C4-2B (cell line): ENCODE data around the gene GRIP1.

ENCODE experiments used
- H3K27ac ChIP-seq: fragments of 450-650 bp; 2 replicates; pipeline ENCODE4 v1.5.1; 2017
- CTCF ChIP-seq: fragments of 450-650 bp; conservative IDR thresholded peaks from 2 replicates; pipeline ENCODE4 v1.5.1; 2017; ENCODE audit warnings: mild to moderate bottlenecking
- ZFX ChIP-seq: fragments of 450-650 bp; IDR thresholded peaks from 2 replicates; pipeline ENCODE4 v1.6.1; 2017

GRIP1 gene

DNA sequence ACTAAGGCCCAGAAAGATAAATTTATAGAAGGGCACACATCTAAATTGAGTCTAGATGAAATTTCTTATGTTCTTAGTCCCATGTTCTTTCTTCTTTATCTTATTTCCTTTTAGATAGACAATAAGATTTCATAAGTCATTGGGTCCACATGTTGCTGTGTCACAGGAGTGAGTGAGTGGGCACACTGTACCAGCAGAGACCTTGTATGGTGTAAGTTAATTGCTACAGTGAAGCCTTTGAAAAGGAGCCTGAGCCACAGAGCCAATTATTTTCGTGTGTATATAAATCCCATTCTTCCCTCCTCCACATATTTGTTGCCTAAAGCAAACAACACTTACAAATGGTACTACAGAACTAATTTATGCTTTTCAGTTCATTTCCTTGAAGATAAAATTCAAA is 79.1 kb downstream of the GRIP1 start:
- TF ChIP-seq ZFX (no peak), CTCF (no peak)
- no peak overlapping the region for H3K27ac ChIP-seq

DNA sequence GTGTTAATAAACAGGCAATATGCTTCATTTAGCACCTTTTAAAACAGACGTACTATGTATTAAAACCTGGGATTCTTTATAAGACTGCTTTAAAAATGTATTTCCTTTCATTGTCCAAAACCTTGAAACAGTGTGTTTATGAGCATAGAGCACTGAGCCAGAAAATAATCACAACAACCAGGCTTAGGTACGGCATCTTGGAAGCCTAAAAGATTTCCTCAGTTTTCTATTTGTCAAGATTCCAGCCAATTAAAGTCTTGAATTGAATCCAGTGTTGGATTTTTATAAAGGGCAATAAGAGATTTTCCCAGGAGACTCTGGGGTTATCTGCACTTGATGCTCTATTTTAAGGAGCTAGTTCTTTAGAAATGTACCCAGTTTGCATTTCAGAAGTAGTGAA is 80.3 kb downstream of the GRIP1 start:
- TF ChIP-seq CTCF (no peak), ZFX (no peak)
- no peak overlapping the region for H3K27ac ChIP-seq

- TF ChIP-seq CTCF (no peak), ZFX (no peak)
- no peak overlapping the region for H3K27ac ChIP-seq
These were observed 80.8 kb downstream of the GRIP1 start for GRCh38 chr12:66598079-66598478.

GRCh38 chr12:66596199-66596598 is 82.7 kb downstream of the GRIP1 start:
- TF ChIP-seq ZFX: no peak
- TF ChIP-seq CTCF: no peak
- no peak overlapping the region for H3K27ac ChIP-seq

- TF ChIP-seq ZFX: no peak
- TF ChIP-seq CTCF: no peak
- no peak overlapping the region for H3K27ac ChIP-seq
These were observed 84.2 kb downstream of the GRIP1 start for GRCh38 chr12:66594688-66595087.

DNA sequence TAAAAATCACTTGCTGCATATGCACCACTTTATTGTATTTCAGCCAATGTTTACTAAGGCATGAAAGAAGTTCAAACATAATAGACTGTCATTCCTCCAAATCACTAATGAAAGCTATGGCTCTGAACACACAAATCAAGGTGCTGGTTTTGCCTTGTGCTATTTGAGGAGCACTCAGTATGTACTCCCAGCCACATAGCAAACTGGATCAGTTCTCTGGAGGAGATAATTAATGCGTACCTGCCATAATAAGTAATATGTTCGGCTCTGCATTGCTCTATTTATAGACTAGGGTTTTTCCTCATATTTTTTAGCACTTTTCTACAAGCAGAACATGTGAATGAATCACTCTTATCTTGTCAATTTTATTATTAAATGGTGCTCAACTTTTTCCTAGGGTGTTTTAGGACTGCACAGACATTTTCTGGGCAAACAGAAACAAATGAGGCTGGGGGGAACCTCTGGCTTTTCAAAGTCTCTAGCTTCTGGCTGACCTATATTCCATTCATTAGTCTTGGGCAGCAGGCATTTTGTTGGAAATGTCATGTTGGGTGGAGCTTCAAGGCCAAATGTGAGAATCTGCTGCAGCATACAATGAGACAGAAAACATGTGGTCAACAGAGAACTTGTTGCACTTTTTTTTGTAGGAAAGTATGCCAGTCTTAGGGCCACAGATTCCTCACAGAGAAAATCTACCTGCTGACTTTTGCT is 88.4 kb downstream of the GRIP1 start:
- H3K27ac ChIP-seq: no peak overlapping the region
- no peak for TF ChIP-seq CTCF
- TF ChIP-seq ZFX: no peak

GRCh38 chr12:66589095-66589494 is 89.8 kb downstream of the GRIP1 start:
- no peak overlapping the region for H3K27ac ChIP-seq
- no peak for TF ChIP-seq CTCF
- no peak for TF ChIP-seq ZFX
